Ovary (tissue), 9 donors: ENCODE results near the gene KRTAP26-1. TPM values are rescaled to one million over a fixed set of nuclear protein-coding genes. Genes with fewer than 3 reads are reported as not detected.

Source experiments
- DNase-seq, 5 donors: peaks; one replicate each; pipeline ENCODE4 v3.0.0-alpha.2; 2019 to 2020
- H3K27ac ChIP-seq, 2 donors: fragments of 200-600 bp; one replicate each; pipeline versions ENCODE4 v1.5.1 to v1.8.0; 2019 to 2022
- H3K27me3 ChIP-seq: fragments of 200-600 bp; one replicate; pipeline ENCODE4 v1.8.0; 2022
- H3K36me3 ChIP-seq: fragments of 200-600 bp; sonication (generic); one replicate; pipeline ENCODE4 v1.5.1; 2019
- H3K4me1 ChIP-seq: one replicate; pipeline ENCODE4 v1.8.1; 2013; ENCODE audit warnings: mild to moderate bottlenecking, moderate library complexity; ENCODE audit not compliant: insufficient read depth
- H3K4me3 ChIP-seq: fragments of 200-600 bp; sonication (generic); one replicate; pipeline ENCODE4 v1.5.1; 2017
- H3K9me3 ChIP-seq, 2 donors: fragments of 200-600 bp in 1 of 2; sonication (generic) in 1 of 2; one replicate each; pipeline versions ENCODE4 v1.5.1 to v1.8.1; 2013 to 2019; ENCODE audit warnings: mild to moderate bottlenecking in 1 of 2, moderate library complexity in 1 of 2
- EP300 ChIP-seq: sonication (generic); formaldehyde crosslinking; IDR thresholded peaks from one replicate; pipeline ENCODE4 v1.6.1; 2017; ENCODE audit warnings: antibody characterized with exemption
- POLR2A ChIP-seq: fragments of 450-650 bp; IDR thresholded peaks from one replicate; pipeline ENCODE4 v1.6.1; 2017; ENCODE audit warnings: antibody characterized with exemption, mild to moderate bottlenecking, moderate library complexity
- WGBS, 3 donors: extraction: QIAGEN DNeasy Blood & Tissue Kit in 1 of 3; methylation state at CpG; one replicate each; pipeline versions ENCODE4 v1.1.5 to v1.1.7; 2013 to 2017; 5-methylcytosine and 5-hydroxymethylcytosine counted together
- intact Hi-C, 4 donors: fragments of 100-400 bp; cut with DNase I; formaldehyde crosslinking; loops; one replicate each; pipeline versions ENCODE4 v1.11.0 to v1.15.1; 2022 to 2023
- polyA plus RNA-seq, 2 donors: library from polyadenylated mRNA; stranded (reverse); fragments of 200-250 nt in 1 of 2; fragments of 350-450 nt in 1 of 2; fragmentation: Illumina TruSeq in 1 of 2; extraction: RNeasy Lipid Tissue Mini Kit (QIAGEN cat#74804) in 1 of 2; gene quantifications; one replicate each; pipeline ENCODE4 v1.2.3, GENCODE V29; 2013 to 2014
- total RNA-seq, 7 donors: library from RNA; depleted of rRNA in 2 of 7; stranded (reverse); fragments of >200 nt in 2 of 7; fragmentation: NEBNext Ultra II Directional in 3 of 7; extraction: Animal tissue kit (Norgen Biotek cat#: 25700) in 3 of 7; gene quantifications; one replicate each; pipeline versions ENCODE4 v1.1.0 to v1.2.4, GENCODE V29; 2016 to 2023
- TF ChIP-seq, protein P1 (sequence below), 3 donors: fragments of 450-650 bp in 2 of 3; fragments of 200-600 bp in 1 of 3; IDR thresholded peaks; one replicate each; pipeline versions ENCODE4 v1.5.1 to v1.8.0; 2016 to 2022; ENCODE audit warnings: antibody characterized with exemption in 3 of 3, mild to moderate bottlenecking in 1 of 3
- donor health status: DM: no; HTN: no; CAD: no; lungs with moderate emphysema.
- donor health status: DM: no; HTN: no; CAD: no.
- donor health status: Bipolar disorder and iron deficiency.
- donor health status: DM: yes; HTN: yes; CAD: no.
- donor health status: DM: no; HTN: no; CAD: no.
- donor health status: DM: yes; HTN: yes; CAD: no.

The KRTAP26-1 gene
- total and polyA plus RNA-seq, 9 donors: not detected

DNA sequence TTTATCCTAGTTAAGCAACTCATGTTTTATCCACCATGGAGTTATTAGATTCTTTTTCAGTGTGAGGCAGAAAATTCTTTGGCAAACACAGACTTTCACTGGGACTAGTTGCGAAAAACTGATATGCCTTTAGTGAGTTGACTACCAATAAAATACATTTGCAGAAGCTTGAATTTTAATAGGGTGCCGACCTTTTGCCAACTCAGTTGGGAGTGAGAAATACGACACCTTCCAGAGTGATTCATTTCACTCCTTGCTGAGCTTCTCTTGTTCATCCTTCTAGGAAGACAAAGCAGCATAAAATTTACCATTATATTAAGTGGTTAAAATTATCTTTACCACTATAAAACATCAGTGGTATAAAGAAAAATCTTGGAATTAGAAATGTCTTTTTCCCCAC, 29.5 kb upstream of the KRTAP26-1 start:
- 13 to 19% (median 13%) methylated on average over 3 of the region's 3 CpGs for whole genome bisulfite sequencing, 3 donors
- Histone ChIP-seq H3K4me1 (no peaks in the 10 kb centered on the region), H3K9me3 (no peaks in the 10 kb centered on the region), H3K36me3 (no peaks in the 10 kb centered on the region), H3K4me3 (no peak overlapping the region), H3K27ac (no peak overlapping the region), H3K27me3 (no peaks in the 10 kb centered on the region)
- intact Hi-C loops: no loop called here
- TF ChIP-seq POLR2A: no peak
- TF ChIP-seq, protein P1, sequence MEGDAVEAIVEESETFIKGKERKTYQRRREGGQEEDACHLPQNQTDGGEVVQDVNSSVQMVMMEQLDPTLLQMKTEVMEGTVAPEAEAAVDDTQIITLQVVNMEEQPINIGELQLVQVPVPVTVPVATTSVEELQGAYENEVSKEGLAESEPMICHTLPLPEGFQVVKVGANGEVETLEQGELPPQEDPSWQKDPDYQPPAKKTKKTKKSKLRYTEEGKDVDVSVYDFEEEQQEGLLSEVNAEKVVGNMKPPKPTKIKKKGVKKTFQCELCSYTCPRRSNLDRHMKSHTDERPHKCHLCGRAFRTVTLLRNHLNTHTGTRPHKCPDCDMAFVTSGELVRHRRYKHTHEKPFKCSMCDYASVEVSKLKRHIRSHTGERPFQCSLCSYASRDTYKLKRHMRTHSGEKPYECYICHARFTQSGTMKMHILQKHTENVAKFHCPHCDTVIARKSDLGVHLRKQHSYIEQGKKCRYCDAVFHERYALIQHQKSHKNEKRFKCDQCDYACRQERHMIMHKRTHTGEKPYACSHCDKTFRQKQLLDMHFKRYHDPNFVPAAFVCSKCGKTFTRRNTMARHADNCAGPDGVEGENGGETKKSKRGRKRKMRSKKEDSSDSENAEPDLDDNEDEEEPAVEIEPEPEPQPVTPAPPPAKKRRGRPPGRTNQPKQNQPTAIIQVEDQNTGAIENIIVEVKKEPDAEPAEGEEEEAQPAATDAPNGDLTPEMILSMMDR (IDR thresholded peaks at IDR 0.05): no peak
- no peak for TF ChIP-seq EP300
- DNase-seq: no peak

DNA sequence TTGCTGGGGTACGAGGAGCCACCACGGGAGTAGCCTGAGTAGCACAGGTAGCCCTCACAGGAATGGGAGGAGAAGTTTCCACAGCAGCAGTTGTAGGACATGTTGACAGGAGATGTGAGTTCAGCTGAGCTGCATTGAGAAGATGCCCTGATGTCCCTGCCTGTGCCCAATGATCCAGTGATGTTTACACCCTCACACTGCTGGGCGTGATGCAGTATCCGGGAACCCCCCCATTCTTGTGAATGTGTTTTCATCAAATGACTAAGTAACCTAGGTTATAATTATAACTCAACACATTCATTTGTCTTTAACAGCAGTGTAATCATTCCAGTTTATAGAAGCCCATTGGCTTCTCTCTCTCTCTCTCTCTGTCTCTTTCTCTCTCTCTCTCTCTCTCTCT, 28.4 kb upstream of the KRTAP26-1 start, which contains the start of gene KRTAP23-1:
KRTAP23-1 (minus strand) TSS at position 101 of the 400 bp plus-strand sequence; CDS start at position 101, 0 bp downstream.
- no peak for DNase-seq
- intact Hi-C loops: no loop called here
- no peaks in the 10 kb centered on the region for H3K36me3 ChIP-seq
- TF ChIP-seq POLR2A: no peak
- TF ChIP-seq EP300: no peak
- TF ChIP-seq, protein P1 (IDR thresholded peaks at IDR 0.05): no peak
- no peak within 1 kb of the TSS for H3K4me3 ChIP-seq
- 89 to 93% (median 90%) methylated on average over 4 of the region's 4 CpGs for WGBS, 3 donors
- no peak within 1 kb of the TSS for H3K27ac ChIP-seq
- no peaks in the 10 kb centered on the region for H3K9me3 ChIP-seq
- H3K4me1 ChIP-seq: no peaks in the 10 kb centered on the region
- no peaks in the 10 kb centered on the region for H3K27me3 ChIP-seq

DNA sequence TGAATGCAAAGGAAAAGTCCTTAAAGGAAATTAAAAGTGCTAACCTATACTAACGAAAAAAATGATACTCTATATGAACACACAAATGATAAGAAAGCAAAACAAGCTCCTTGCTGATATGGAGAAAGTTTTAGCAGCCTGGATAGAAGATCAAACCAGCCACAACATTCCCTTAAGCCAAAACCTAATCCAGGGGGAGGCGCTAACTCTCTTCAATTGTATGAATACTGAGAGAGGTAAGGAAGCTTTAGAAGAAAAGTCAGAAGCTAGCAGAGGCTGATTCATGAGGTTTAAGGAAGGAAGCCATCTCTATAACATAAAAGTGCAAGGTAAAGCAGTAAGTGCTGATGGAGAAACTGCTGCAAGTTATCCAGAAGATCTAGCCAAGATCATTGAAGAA, 24.9 kb upstream of the KRTAP26-1 start:
- 60 to 82% (median 70%) methylated on average over 2 of the region's 2 CpGs for WGBS, 3 donors
- H3K4me1 ChIP-seq: no peaks in the 10 kb centered on the region

DNA sequence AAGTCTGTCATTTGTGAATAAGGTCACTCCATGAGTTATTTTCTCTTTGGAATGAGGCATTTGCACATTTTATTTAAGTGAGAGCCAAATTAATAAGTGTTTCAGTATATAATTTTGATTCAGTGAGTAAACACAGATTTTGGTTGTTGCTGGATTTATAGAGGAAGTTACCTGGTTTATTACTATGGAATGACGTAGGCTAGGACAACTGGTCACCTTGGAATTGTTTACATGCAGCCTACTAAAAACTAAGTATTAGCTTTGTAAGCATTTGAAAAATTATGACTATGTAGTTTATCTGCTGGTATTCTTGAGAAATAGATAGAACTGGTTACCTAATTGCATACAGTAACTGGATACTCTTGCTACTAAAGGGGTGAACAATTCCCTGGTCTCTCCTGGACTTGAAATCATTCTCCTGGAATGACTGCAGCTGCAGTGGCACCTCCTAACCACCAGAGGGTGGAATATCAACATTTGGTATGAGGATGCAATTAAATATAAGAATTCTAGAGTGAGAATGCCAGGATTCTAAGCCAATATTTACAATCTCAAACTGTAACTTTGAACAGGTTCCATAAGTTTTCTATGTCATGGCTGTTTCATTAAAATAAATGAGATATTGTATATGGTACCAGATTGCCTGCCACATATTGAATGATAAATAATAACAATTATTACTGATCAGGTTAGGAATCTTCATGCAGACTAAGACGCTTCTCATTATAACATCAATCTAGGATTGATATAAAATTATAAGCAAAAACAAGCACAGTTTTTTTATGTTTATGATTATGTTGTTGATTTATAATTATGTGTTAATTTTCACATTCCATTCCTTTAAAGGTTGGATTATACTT, 20.8 kb upstream of the KRTAP26-1 start:
- WGBS, 3 donors: 86 to 87% (median 87%) methylated on average over 2 of the region's 2 CpGs
- intact Hi-C loops: no loop called here
- DNase-seq: no peak
- no peaks in the 10 kb centered on the region for H3K36me3 ChIP-seq
- no peaks in the 10 kb centered on the region for H3K9me3 ChIP-seq
- H3K4me1 ChIP-seq: no peaks in the 10 kb centered on the region
- no peaks in the 10 kb centered on the region for H3K27me3 ChIP-seq
- no peak overlapping the region for H3K27ac ChIP-seq
- H3K4me3 ChIP-seq: no peak overlapping the region
- TF ChIP-seq POLR2A (no peak), EP300 (no peak)
- TF ChIP-seq, protein P1 (IDR thresholded peaks at IDR 0.05): no peak

More for the DNA sequence above, 24.9 kb upstream of the KRTAP26-1 start:
- H3K27ac ChIP-seq: no peak overlapping the region
- no peak overlapping the region for H3K4me3 ChIP-seq
- H3K36me3 ChIP-seq: no peaks in the 10 kb centered on the region
- intact Hi-C loops: no loop called here
- no peak for TF ChIP-seq POLR2A
- TF ChIP-seq EP300: no peak
- TF ChIP-seq, protein P1 (IDR thresholded peaks at IDR 0.05): no peak
- no peaks in the 10 kb centered on the region for H3K27me3 ChIP-seq
- DNase-seq: no peak
- H3K9me3 ChIP-seq: no peaks in the 10 kb centered on the region
